ENCODE data around the gene ZNF488.

ZNF488 gene

GRCh38 chr10:47365431-47366180, 18.5 kb downstream of the ZNF488 start:
- Histone ChIP-seq H4K20me1 (ENCODE audit: insufficient read depth, low read length) (no peaks in the 10 kb centered on the region), H3K9me2 (ENCODE audit: low read depth, low read length) (no peaks in the 10 kb centered on the region), H3K4me1 (ENCODE audit: insufficient read depth, low read length, severe bottlenecking) (no peaks in the 10 kb centered on the region), H3K27ac (ENCODE audit: low read depth, low read length, poor library complexity, severe bottlenecking) (no peak overlapping the region), H3K4me3 (ENCODE audit: low read depth, low read length, poor library complexity, severe bottlenecking) (no peak overlapping the region), H3K79me2 (ENCODE audit: insufficient read depth, low read length) (no peaks in the 10 kb centered on the region), H3K9ac (ENCODE audit: low read length) (no peak overlapping the region), H2AFZ (ENCODE audit: low read length) (no peak overlapping the region), H3K9me3 (ENCODE audit: low read length) (no peaks in the 10 kb centered on the region), H3F3A (ENCODE audit: insufficient read depth, low read length) (no peaks in the 10 kb centered on the region), H3K27me3 (ENCODE audit: insufficient read depth, low read length) (no peaks in the 10 kb centered on the region), H3K4me2 (ENCODE audit: low read length) (no peak overlapping the region), H3K36me3 (ENCODE audit: insufficient read depth, low read length) (no peaks in the 10 kb centered on the region)
- TF ChIP-seq EZH2 (IDR thresholded peaks at IDR 0.05; ENCODE audit: borderline replicate concordance, low read length) = no peak
- no peak for TF ChIP-seq CTCF (IDR thresholded peaks at IDR 0.05; ENCODE audit: low read length)

- no peak overlapping the region for H3K4me2 ChIP-seq (ENCODE audit: low read length)
- no peaks in the 10 kb centered on the region for H3K27me3 ChIP-seq (ENCODE audit: insufficient read depth, low read length)
- no peaks in the 10 kb centered on the region for H3K36me3 ChIP-seq (ENCODE audit: insufficient read depth, low read length)
- H3K9me3 ChIP-seq (ENCODE audit: low read length) = no peaks in the 10 kb centered on the region
- H3K4me3 ChIP-seq (ENCODE audit: low read depth, low read length, poor library complexity, severe bottlenecking) = no peak overlapping the region
- no peaks in the 10 kb centered on the region for H4K20me1 ChIP-seq (ENCODE audit: insufficient read depth, low read length)
- H3F3A ChIP-seq (ENCODE audit: insufficient read depth, low read length) = no peaks in the 10 kb centered on the region
- H3K4me1 ChIP-seq (ENCODE audit: insufficient read depth, low read length, severe bottlenecking) = no peaks in the 10 kb centered on the region
- H3K9me2 ChIP-seq (ENCODE audit: low read depth, low read length) = no peaks in the 10 kb centered on the region
- TF ChIP-seq EZH2 (IDR thresholded peaks at IDR 0.05; ENCODE audit: borderline replicate concordance, low read length) = no peak
- TF ChIP-seq CTCF (IDR thresholded peaks at IDR 0.05; ENCODE audit: low read length) = no peak
- H3K79me2 ChIP-seq (ENCODE audit: insufficient read depth, low read length) = no peaks in the 10 kb centered on the region
- H3K9ac ChIP-seq (ENCODE audit: low read length) = no peak overlapping the region
- no peak overlapping the region for H2AFZ ChIP-seq (ENCODE audit: low read length)
- H3K27ac ChIP-seq (ENCODE audit: low read depth, low read length, poor library complexity, severe bottlenecking) = no peak overlapping the region
These were observed 19.2 kb downstream of the ZNF488 start for GRCh38 chr10:47364911-47365310.

GRCh38 chr10:47364366-47364765, 19.7 kb downstream of the ZNF488 start:
- Histone ChIP-seq H3F3A (ENCODE audit: insufficient read depth, low read length) (no peaks in the 10 kb centered on the region), H3K9me3 (ENCODE audit: low read length) (no peaks in the 10 kb centered on the region), H3K4me1 (ENCODE audit: insufficient read depth, low read length, severe bottlenecking) (no peaks in the 10 kb centered on the region), H3K27me3 (ENCODE audit: insufficient read depth, low read length) (no peaks in the 10 kb centered on the region), H2AFZ (ENCODE audit: low read length) (no peak overlapping the region), H3K79me2 (ENCODE audit: insufficient read depth, low read length) (no peaks in the 10 kb centered on the region), H3K9ac (ENCODE audit: low read length) (no peak overlapping the region), H4K20me1 (ENCODE audit: insufficient read depth, low read length) (no peaks in the 10 kb centered on the region), H3K4me3 (ENCODE audit: low read depth, low read length, poor library complexity, severe bottlenecking) (no peak overlapping the region), H3K36me3 (ENCODE audit: insufficient read depth, low read length) (no peaks in the 10 kb centered on the region), H3K27ac (ENCODE audit: low read depth, low read length, poor library complexity, severe bottlenecking) (no peak overlapping the region), H3K4me2 (ENCODE audit: low read length) (no peak overlapping the region), H3K9me2 (ENCODE audit: low read depth, low read length) (no peaks in the 10 kb centered on the region)
- TF ChIP-seq EZH2 (IDR thresholded peaks at IDR 0.05; ENCODE audit: borderline replicate concordance, low read length) = no peak
- no peak for TF ChIP-seq CTCF (IDR thresholded peaks at IDR 0.05; ENCODE audit: low read length)
